C4-2B (cell line): ENCODE data around the gene RANBP17.

Experiments used
- H3K27ac ChIP-seq: fragments of 450-650 bp; 2 replicates; pipeline ENCODE4 v1.5.1; 2017
- CTCF ChIP-seq: fragments of 450-650 bp; conservative IDR thresholded peaks from 2 replicates; pipeline ENCODE4 v1.5.1; 2017; ENCODE audit warnings: mild to moderate bottlenecking
- ZFX ChIP-seq: fragments of 450-650 bp; IDR thresholded peaks from 2 replicates; pipeline ENCODE4 v1.6.1; 2017

RANBP17 gene

GRCh38 chr5:170993476-170993875 lies 131.7 kb downstream of the RANBP17 start:
- no peak overlapping the region for H3K27ac ChIP-seq
- TF ChIP-seq ZFX, result no peak
- TF ChIP-seq CTCF, result no peak

DNA sequence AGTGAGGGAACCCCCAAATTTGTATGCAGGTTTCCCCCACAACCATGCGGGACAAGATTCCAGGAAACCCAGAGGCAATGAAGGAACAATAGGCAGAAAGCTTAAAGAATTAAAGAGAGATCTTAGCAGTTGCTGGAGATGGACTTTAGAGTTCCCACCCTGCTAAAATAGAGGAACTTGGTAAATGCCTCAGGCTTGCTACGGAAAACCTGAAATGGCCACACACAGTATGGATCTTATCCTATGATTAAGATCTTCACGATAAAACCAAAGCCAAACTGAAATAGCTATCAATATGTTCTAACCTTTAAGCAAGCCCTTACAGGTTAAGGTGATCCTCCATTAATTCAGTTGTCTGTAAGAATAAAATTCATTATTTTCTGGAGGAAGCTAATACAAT lies 148.3 kb downstream of the RANBP17 start:
- H3K27ac ChIP-seq, result no peak overlapping the region
- TF ChIP-seq CTCF (no peak), ZFX (no peak)

DNA sequence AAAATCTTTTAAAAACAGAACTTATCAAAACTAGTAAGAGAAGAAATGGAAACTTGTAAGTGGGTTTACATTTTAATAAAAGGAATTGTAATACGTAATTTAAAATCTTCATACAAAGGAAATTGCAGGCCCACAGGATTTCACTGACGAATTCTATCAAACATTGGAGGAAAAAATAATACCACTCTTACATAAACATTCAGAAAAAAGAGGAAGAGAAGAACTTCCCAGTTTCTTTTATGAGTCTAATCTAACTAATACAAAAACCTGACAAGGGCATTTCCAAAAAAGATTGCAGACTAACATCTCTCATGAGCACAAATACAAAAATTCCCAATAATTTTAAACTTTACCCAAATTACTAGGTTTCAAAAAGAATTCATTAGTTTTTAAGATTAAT lies 149.0 kb downstream of the RANBP17 start:
- TF ChIP-seq ZFX (no peak), CTCF (no peak)
- no peak overlapping the region for H3K27ac ChIP-seq

- no peak overlapping the region for H3K27ac ChIP-seq
- no peak for TF ChIP-seq ZFX
- no peak for TF ChIP-seq CTCF
Measured at GRCh38 chr5:171023508-171023907, 161.7 kb downstream of the RANBP17 start.

- no peak for TF ChIP-seq CTCF
- TF ChIP-seq ZFX, result no peak
- no peak overlapping the region for H3K27ac ChIP-seq
Measured at GRCh38 chr5:171024084-171024483, 162.3 kb downstream of the RANBP17 start.

DNA sequence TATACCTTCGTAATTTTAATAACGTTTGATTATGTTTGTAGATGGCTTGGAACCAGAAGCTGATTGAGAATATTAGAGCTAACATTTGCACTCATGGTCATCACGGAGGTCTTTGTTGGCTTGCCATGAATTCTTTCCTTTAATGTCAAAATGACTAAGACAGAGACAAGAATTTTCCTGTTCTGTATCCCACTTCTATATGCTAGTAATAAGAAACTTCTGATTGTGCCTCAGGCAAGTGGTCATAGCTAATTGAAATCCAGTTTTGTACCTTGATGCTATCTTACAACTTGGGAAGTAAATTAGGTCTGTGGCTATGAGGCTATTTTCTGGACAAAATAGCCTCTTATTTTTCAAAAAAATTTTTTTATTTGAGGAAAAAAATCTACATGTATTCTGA lies 167.6 kb downstream of the RANBP17 start:
- TF ChIP-seq CTCF, result no peak
- TF ChIP-seq ZFX, result no peak
- H3K27ac ChIP-seq, result no peak overlapping the region

- H3K27ac ChIP-seq, result no peak overlapping the region
- TF ChIP-seq ZFX (no peak), CTCF (no peak)
Measured at GRCh38 chr5:171031977-171032376, 170.2 kb downstream of the RANBP17 start.
